Ishikawa (cell line): Measurements from ENCODE around the gene ERC1.

Experiments
- CEBPB ChIP-seq: IDR thresholded peaks from 2 replicates; pipeline ENCODE4 v1.6.1; 2012
- CREB1 ChIP-seq: IDR thresholded peaks from 2 replicates; pipeline ENCODE4 v1.6.1; 2012; ENCODE audit warnings: low read depth
- EGR1 ChIP-seq: IDR thresholded peaks from 2 replicates; pipeline ENCODE4 v1.6.1; 2012
- EP300 ChIP-seq: IDR thresholded peaks from 2 replicates; pipeline ENCODE4 v1.6.1; 2012; ENCODE audit warnings: borderline replicate concordance
- FOXM1 ChIP-seq: IDR thresholded peaks from 2 replicates; pipeline ENCODE4 v1.6.1; 2012; ENCODE audit warnings: low read depth, borderline replicate concordance
- NFIC ChIP-seq: IDR thresholded peaks from 2 replicates; pipeline ENCODE4 v1.6.1; 2012
- RAD21 ChIP-seq: IDR thresholded peaks from 2 replicates; pipeline ENCODE4 v1.6.1; 2012; ENCODE audit warnings: low read depth
- REST ChIP-seq: IDR thresholded peaks from 2 replicates; pipeline ENCODE4 v1.6.1; 2012; ENCODE audit warnings: low read depth, mild to moderate bottlenecking
- TAF1 ChIP-seq: IDR thresholded peaks from 2 replicates; pipeline ENCODE4 v1.6.1; 2012; ENCODE audit warnings: low read depth, mild to moderate bottlenecking
- TCF12 ChIP-seq: IDR thresholded peaks from 2 replicates; pipeline ENCODE4 v1.6.1; 2012; ENCODE audit warnings: low read depth
- TEAD4 ChIP-seq: IDR thresholded peaks from 2 replicates; pipeline ENCODE4 v1.6.1; 2012
- USF1 ChIP-seq: IDR thresholded peaks from 2 replicates; pipeline ENCODE4 v1.6.1; 2012
- YY1 ChIP-seq: IDR thresholded peaks from 2 replicates; pipeline ENCODE4 v1.6.1; 2012; ENCODE audit warnings: low read depth
- ZBTB7A ChIP-seq: IDR thresholded peaks from 2 replicates; pipeline ENCODE4 v1.6.1; 2012; ENCODE audit warnings: low read depth
- TF ChIP-seq, protein P1 (sequence below): IDR thresholded peaks from 2 replicates; pipeline ENCODE4 v1.6.1; 2012

ERC1 gene

DNA sequence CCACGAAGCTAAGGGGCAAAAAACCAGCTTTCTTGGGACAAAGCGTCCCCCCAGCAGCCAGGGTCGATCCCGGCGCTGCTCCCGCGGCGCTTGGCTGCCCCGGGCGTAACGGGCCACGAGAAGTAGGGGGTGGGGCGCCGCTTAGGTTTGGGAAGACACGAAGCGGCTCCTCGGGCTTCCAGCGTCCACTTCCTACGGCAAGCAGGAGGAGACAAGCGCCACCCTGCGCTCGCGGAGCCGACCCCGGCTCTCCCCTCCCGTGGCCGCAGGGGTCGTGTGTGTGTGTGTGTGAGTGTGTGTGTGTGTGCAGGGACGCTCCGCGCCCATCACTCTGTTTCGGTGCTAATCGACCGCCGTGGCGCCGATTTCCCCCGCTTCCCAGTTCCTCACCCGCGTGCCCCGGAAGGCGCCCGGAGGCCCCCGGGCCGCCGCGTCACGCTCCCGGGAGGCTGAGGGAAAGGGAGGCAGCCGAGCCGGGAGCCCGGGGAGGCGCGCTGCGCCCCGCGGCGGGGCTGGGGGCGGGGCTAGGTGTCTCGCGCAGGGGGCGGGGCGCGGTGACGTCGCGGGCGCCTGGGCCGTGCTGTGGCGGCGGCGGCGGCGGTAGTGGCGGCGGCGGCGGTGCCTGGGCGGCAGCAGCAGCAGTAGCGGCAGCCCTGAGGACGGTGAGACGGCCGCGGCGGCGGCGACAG, at the start of gene ERC1:
Gene ERC1, plus strand, starts transcription at position 563 of the 689 bp plus-strand sequence. CDS start 36,681 bp downstream, outside the sequence.
- TF ChIP-seq TCF12, result peak; percentile 71
- peak; percentile 39; the same call in 1 of the 2 replicates for TF ChIP-seq EP300
- TF ChIP-seq CEBPB, result no peak
- 0 out of 2 replicates have a peak, but pooled peaks have one; percentile 31 for TF ChIP-seq FOXM1
- TF ChIP-seq TAF1, result peak; percentile 76
- peak; percentile 61 for TF ChIP-seq ZBTB7A
- peak; percentile 28; the same call in 1 of the 2 replicates for TF ChIP-seq NFIC
- TF ChIP-seq YY1, result 0 out of 2 replicates have a peak, but pooled peaks have one; percentile 17
- TF ChIP-seq, protein P1, sequence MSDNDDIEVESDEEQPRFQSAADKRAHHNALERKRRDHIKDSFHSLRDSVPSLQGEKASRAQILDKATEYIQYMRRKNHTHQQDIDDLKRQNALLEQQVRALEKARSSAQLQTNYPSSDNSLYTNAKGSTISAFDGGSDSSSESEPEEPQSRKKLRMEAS, result peak; percentile 81
- 0 out of 2 replicates have a peak, but pooled peaks have one; percentile 25 for TF ChIP-seq REST
- no peak for TF ChIP-seq RAD21
- no peak for TF ChIP-seq TEAD4
- no peak for TF ChIP-seq EGR1
- 0 out of 2 replicates have a peak, but pooled peaks have one; percentile 51 for TF ChIP-seq CREB1
- no peak; the same call in 1 of the 2 replicates for TF ChIP-seq USF1

- TF ChIP-seq TEAD4 (no peak), YY1 (no peak), CEBPB (no peak), EGR1 (no peak), EP300 (no peak), FOXM1 (no peak), REST (no peak), TCF12 (no peak), NFIC (no peak), USF1 (no peak), RAD21 (no peak), TAF1 (no peak), CREB1 (no peak), ZBTB7A (no peak)
- TF ChIP-seq, protein P1, result no peak
Measured at GRCh38 chr12:943051-943450, 48.0 kb upstream of the ERC1 start.

GRCh38 chr12:944211-944610, 46.8 kb upstream of the ERC1 start:
- no peak for TF ChIP-seq RAD21
- no peak for TF ChIP-seq CEBPB
- no peak for TF ChIP-seq TCF12
- TF ChIP-seq, protein P1, result no peak
- TF ChIP-seq EP300, result no peak
- no peak for TF ChIP-seq NFIC

- TF ChIP-seq REST, result no peak
- TF ChIP-seq ZBTB7A, result no peak
- no peak for TF ChIP-seq TCF12
- no peak for TF ChIP-seq YY1
- TF ChIP-seq USF1, result no peak
- no peak for TF ChIP-seq FOXM1
- TF ChIP-seq CEBPB, result no peak
- TF ChIP-seq, protein P1, result no peak
- TF ChIP-seq NFIC, result no peak
- TF ChIP-seq RAD21, result no peak
- no peak for TF ChIP-seq EGR1
- TF ChIP-seq EP300, result no peak
- TF ChIP-seq TEAD4, result no peak
- no peak for TF ChIP-seq CREB1
- no peak for TF ChIP-seq TAF1
Measured at GRCh38 chr12:946212-946611, 44.8 kb upstream of the ERC1 start.
